BJ (cell line): ENCODE results near the gene CFH. TPM values are rescaled to one million over a fixed set of nuclear protein-coding genes. Genes with fewer than 3 reads are reported as not detected.
"Not testable (repeated sequence)": the region's sequence is repeated elsewhere in the genome, so short reads cannot be mapped to it uniquely, and the experiment has no call there.

Experiments
- CTCF ChIA-PET: fragments of 350-600 bp; formaldehyde crosslinking; extraction: SDS; loops from one replicate; lab custom pipeline; 2021; ENCODE audit warnings: antibody characterized with exemption, inconsistent platforms; lab: Yijun Ruan, JAX
- POLR2A ChIA-PET: fragments of 300-600 bp; sonication (Branson Sonifier 250); formaldehyde crosslinking; extraction: SDS; loops from one replicate; lab custom pipeline; 2021; ENCODE audit warnings: antibody characterized with exemption; lab: Charles Lee
- DNase-seq: peaks from one replicate; pipeline ENCODE4 v3.0.0-alpha.2; 2011; ENCODE audit warnings: low read depth
- H3K27me3 ChIP-seq: 2 replicates; pipeline ENCODE4 v1.6.0; 2011; ENCODE audit warnings: low read length; ENCODE audit not compliant: control insufficient read depth, insufficient read depth
- H3K36me3 ChIP-seq: 2 replicates; pipeline ENCODE4 v1.5.1; 2011; ENCODE audit warnings: low read length; ENCODE audit not compliant: control insufficient read depth, insufficient read depth
- H3K4me3 ChIP-seq: 2 replicates; pipeline ENCODE4 v1.5.1; 2011; ENCODE audit warnings: low read depth, mild to moderate bottlenecking, control low read depth, low read length
- CTCF ChIP-seq: IDR thresholded peaks from 2 replicates; pipeline ENCODE4 v1.5.1; 2011; ENCODE audit warnings: low read depth, mild to moderate bottlenecking, control low read depth, inconsistent platforms, low read length, moderate library complexity; ENCODE audit not compliant: insufficient read depth
- polyA plus RNA-seq: library from polyadenylated mRNA; depleted of rRNA; stranded (reverse); fragments of >200 nt; gene quantifications from 2 replicates; pipeline ENCODE4 v1.2.3, GENCODE V29; 2011

Gene CFH
- polyA plus RNA-seq, 1 experiment = 13.6 TPM

- ChIA-PET CTCF (interaction anchor here (3.3 kb wide), 1 partner anchor 11 kb away, joined by 18 read pairs; no protein-coding TSS in a partner anchor), POLR2A (no interaction called here)
- no peaks in the 10 kb centered on the region; the same call in 1 of the 2 replicates for H3K36me3 ChIP-seq
- no peak overlapping the region for H3K4me3 ChIP-seq
- H3K27me3 ChIP-seq = no peaks in the 10 kb centered on the region
- no peak for DNase-seq
- no peak for TF ChIP-seq CTCF
These were observed 82.2 kb downstream of the CFH start for GRCh38 chr1:196734006-196734405.

- no peak for DNase-seq
- CTCF ChIA-PET = interaction anchor here (3.3 kb wide), 1 partner anchor 11 kb away, joined by 18 read pairs; no protein-coding TSS in a partner anchor
- no peak overlapping the region for H3K4me3 ChIP-seq
- POLR2A ChIA-PET = no interaction called here
- no peaks in the 10 kb centered on the region for H3K27me3 ChIP-seq
- no peak for TF ChIP-seq CTCF
- H3K36me3 ChIP-seq = no peaks in the 10 kb centered on the region; the same call in 1 of the 2 replicates
These were observed 82.6 kb downstream of the CFH start for GRCh38 chr1:196734460-196734859.

- H3K36me3 ChIP-seq = no peaks in the 10 kb centered on the region
- ChIA-PET POLR2A (no interaction called here), CTCF (no interaction called here)
- no peak for DNase-seq
- H3K27me3 ChIP-seq = no peaks in the 10 kb centered on the region
- no peak for TF ChIP-seq CTCF
- no peak overlapping the region for H3K4me3 ChIP-seq
These were observed 86.9 kb downstream of the CFH start for GRCh38 chr1:196738730-196739129.

- not testable (repeated sequence) for H3K27me3 ChIP-seq
These were observed 91.4 kb downstream of the CFH start for GRCh38 chr1:196743244-196743643.

GRCh38 chr1:196765019-196765740 lies 113.3 kb downstream of the CFH start:
- H3K27me3 ChIP-seq, POLR2A ChIA-PET, H3K4me3 ChIP-seq, DNase-seq, CTCF ChIA-PET, H3K36me3 ChIP-seq: not testable (repeated sequence)

More at GRCh38 chr1:196743244-196743643, 91.4 kb downstream of the CFH start:
- POLR2A ChIA-PET, DNase-seq, CTCF ChIA-PET, H3K4me3 ChIP-seq, H3K36me3 ChIP-seq: not testable (repeated sequence)
- TF ChIP-seq CTCF = peak; percentile 43

- DNase-seq, H3K36me3 ChIP-seq, H3K27me3 ChIP-seq, CTCF ChIA-PET, H3K4me3 ChIP-seq: not testable (repeated sequence)
- POLR2A ChIA-PET = interaction anchor here (0.5 kb wide), 1 partner anchor 185 kb away, joined by 7 read pairs; no protein-coding TSS in a partner anchor
These were observed 118.0 kb downstream of the CFH start for GRCh38 chr1:196769823-196770222.
